HCT116 (cell line): ENCODE measurements around the gene TMEM54. TPM values are rescaled to one million over a fixed set of nuclear protein-coding genes. Genes with fewer than 3 reads are reported as not detected.

ENCODE experiments used
- ATAC-seq: fragments of 200-7000 bp; cut with Tn5 transposase; 2 replicates; pipeline ENCODE4 v1.9.1; 2020; ENCODE audit warnings: mild to moderate bottlenecking, moderate library complexity
- BruUV-seq: library from RNA; stranded (reverse); fragments of 400-500 nt; replicated peaks from 2 replicates; lab custom pipeline; 2021; lab: Mats Ljungman, UMichigan
- CTCF ChIA-PET: fragments of 300-600 bp; sonication (Branson Sonifier 250); formaldehyde crosslinking; loops from one replicate; lab custom pipeline; 2021; ENCODE audit warnings: antibody characterized with exemption; lab: Charles Lee
- POLR2A ChIA-PET: fragments of 300-600, 350-600 bp; sonication (Branson Sonifier 250); formaldehyde crosslinking; loops from one replicate; lab custom pipeline; 2021; ENCODE audit warnings: antibody characterized with exemption; lab: Charles Lee
- RAD21 ChIA-PET, 2 experiments: fragments of 300-600 bp; sonication (Branson Sonifier 250); formaldehyde crosslinking; loops; one replicate each; lab custom pipeline; 2023; ENCODE audit warnings: low total read pairs in 2 of 2; ENCODE audit not compliant: uncharacterized antibody in 2 of 2, unreplicated experiment in 2 of 2, low non-redundant PET in 1 of 2; lab: Charles Lee
- DNase-seq: peaks from one replicate; pipeline ENCODE4 v3.0.0-alpha.2; 2010; ENCODE audit warnings: low read depth, low spot score
- H2AFZ ChIP-seq: fragments of 200-600 bp; shearing (Covaris generic), sonication (generic); 2 replicates; pipeline ENCODE4 v1.6.1; 2017; ENCODE audit warnings: low read depth, mixed run types, mixed read lengths, antibody characterized with exemption, low read length; ENCODE audit not compliant: poor library complexity, severe bottlenecking
- H3K27ac ChIP-seq: 2 replicates; pipeline ENCODE4 v1.5.1; 2012; ENCODE audit warnings: low read depth, low read length
- H3K27me3 ChIP-seq: fragments of 200-600 bp; sonication (generic); 2 replicates; pipeline ENCODE4 v1.6.1; 2016; ENCODE audit warnings: mixed run types, low read length, mixed read lengths; ENCODE audit not compliant: insufficient read depth
- H3K36me3 ChIP-seq, 2 experiments: fragments of 200-500 bp in 1 of 2; fragments of 200-600 bp in 1 of 2; sonication (Bioruptor generic) in 1 of 2; sonication (generic) in 1 of 2; 2 replicates each; pipeline versions ENCODE4 v1.5.1 to v1.6.1; 2014 to 2016; ENCODE audit warnings: low read length in 2 of 2, inconsistent platforms in 1 of 2, mixed read lengths in 1 of 2, mixed run types in 1 of 2; ENCODE audit not compliant: insufficient read depth in 2 of 2, control insufficient read depth in 1 of 2
- H3K4me1 ChIP-seq, 2 experiments: fragments of 200-600 bp in 1 of 2; sonication (generic) in 1 of 2; 2 replicates each; pipeline versions ENCODE4 v1.5.1 to v1.6.1; 2012 to 2017; ENCODE audit warnings: low read length in 2 of 2, inconsistent platforms in 1 of 2, mild to moderate bottlenecking in 1 of 2, mixed read lengths in 1 of 2, mixed run types in 1 of 2, moderate library complexity in 1 of 2; ENCODE audit not compliant: insufficient read depth in 2 of 2, control insufficient read depth in 1 of 2
- H3K4me2 ChIP-seq: fragments of 200-600 bp; sonication (generic); 2 replicates; pipeline ENCODE4 v1.6.1; 2017; ENCODE audit warnings: mixed run types, low read length, mixed read lengths
- H3K4me3 ChIP-seq, 2 experiments: fragments of 200-600 bp in 1 of 2; sonication (generic) in 1 of 2; replicated peaks in 1 of 2; 2 replicates each; pipeline ENCODE4 v1.5.1; 2011 to 2016; ENCODE audit warnings: low read length in 2 of 2, control low read depth in 1 of 2, low read depth in 1 of 2, mild to moderate bottlenecking in 1 of 2, mixed read lengths in 1 of 2, mixed run types in 1 of 2
- H3K79me2 ChIP-seq: fragments of 200-600 bp; sonication (generic); 2 replicates; pipeline ENCODE4 v1.6.1; 2017; ENCODE audit warnings: mild to moderate bottlenecking, mixed run types, low read length, moderate library complexity, mixed read lengths; ENCODE audit not compliant: insufficient read depth
- H3K9ac ChIP-seq: fragments of 200-600 bp; sonication (generic); 2 replicates; pipeline ENCODE4 v1.6.1; 2016; ENCODE audit warnings: low read length, mixed read lengths
- H3K9me2 ChIP-seq: fragments of 200-600 bp; sonication (generic), shearing (Covaris generic); 2 replicates; pipeline ENCODE4 v1.6.1; 2017; ENCODE audit warnings: mixed run types, mild to moderate bottlenecking, moderate library complexity; ENCODE audit not compliant: insufficient read depth
- H3K9me3 ChIP-seq, 2 experiments: fragments of 200-500 bp in 1 of 2; fragments of 200-600 bp in 1 of 2; sonication (Bioruptor generic) in 1 of 2; sonication (generic) in 1 of 2; 2 replicates each; pipeline ENCODE4 v1.6.1; 2014 to 2017; ENCODE audit warnings: low read length in 2 of 2, mixed read lengths in 2 of 2, inconsistent platforms in 1 of 2, low read depth in 1 of 2, mild to moderate bottlenecking in 1 of 2, mixed run types in 1 of 2, moderate library complexity in 1 of 2; ENCODE audit not compliant: control insufficient read depth in 1 of 2, insufficient read depth in 1 of 2
- H4K20me1 ChIP-seq: fragments of 200-600 bp; sonication (generic), shearing (Covaris generic); 2 replicates; pipeline ENCODE4 v1.6.1; 2017; ENCODE audit warnings: mixed run types, mild to moderate bottlenecking, moderate library complexity; ENCODE audit not compliant: insufficient read depth
- CBX3 ChIP-seq: IDR thresholded peaks from 2 replicates; pipeline ENCODE4 v1.6.1; 2012; ENCODE audit warnings: low read depth
- CEBPB ChIP-seq: IDR thresholded peaks from 2 replicates; pipeline ENCODE4 v1.6.1; 2012; ENCODE audit warnings: low read depth
- CTCF ChIP-seq, 3 experiments: fragments of 200-600 bp in 1 of 3; sonication (generic) in 1 of 3; IDR thresholded peaks in 2 of 3; conservative IDR thresholded peaks in 1 of 3; 2 replicates each; pipeline ENCODE4 v1.5.1; 2012 to 2017; ENCODE audit warnings: low read depth in 2 of 3, low read length in 2 of 3, antibody characterized with exemption in 1 of 3, borderline replicate concordance in 1 of 3, control low read depth in 1 of 3, mild to moderate bottlenecking in 1 of 3, mixed read lengths in 1 of 3, mixed run types in 1 of 3, moderate library complexity in 1 of 3; ENCODE audit not compliant: insufficient read depth in 1 of 3
- ELF1 ChIP-seq: IDR thresholded peaks from 2 replicates; pipeline ENCODE4 v1.6.1; 2012; ENCODE audit warnings: low read depth, borderline replicate concordance
- EZH2 ChIP-seq: fragments of 200-600 bp; sonication (generic); IDR thresholded peaks from 2 replicates; pipeline ENCODE4 v1.6.1; 2017; ENCODE audit warnings: antibody characterized with exemption, mixed run types
- EZH2phosphoT487 ChIP-seq: fragments of 200-600 bp; IDR thresholded peaks from 2 replicates; pipeline ENCODE4 v1.6.1; 2018; ENCODE audit warnings: antibody characterized with exemption, borderline replicate concordance
- JUND ChIP-seq: IDR thresholded peaks from 2 replicates; pipeline ENCODE4 v1.6.1; 2012
- POLR2A ChIP-seq: IDR thresholded peaks from 2 replicates; pipeline ENCODE4 v1.7.0; 2011; ENCODE audit warnings: borderline replicate concordance; ENCODE audit not compliant: insufficient read depth, insufficient read length; ENCODE audit errors: extremely low read depth
- POLR2AphosphoS5 ChIP-seq: IDR thresholded peaks from 2 replicates; pipeline ENCODE4 v1.6.1; 2011; ENCODE audit warnings: mild to moderate bottlenecking, low read depth, low read length, moderate library complexity
- SIN3A ChIP-seq: IDR thresholded peaks from 2 replicates; pipeline ENCODE4 v1.6.1; 2012; ENCODE audit warnings: low read depth
- TCF7L2 ChIP-seq: IDR thresholded peaks from 2 replicates; pipeline ENCODE4 v1.7.0; 2011; ENCODE audit warnings: borderline replicate concordance, inconsistent platforms; ENCODE audit not compliant: insufficient read depth, insufficient read length; ENCODE audit errors: extremely low read depth
- ZFX ChIP-seq: fragments of 450-650 bp; IDR thresholded peaks from 2 replicates; pipeline ENCODE4 v1.6.1; 2017
- ZNF274 ChIP-seq: fragments of 200-500 bp; sonication (Bioruptor generic); IDR thresholded peaks from 2 replicates; pipeline ENCODE4 v1.6.1; 2014; ENCODE audit warnings: mild to moderate bottlenecking, low read depth, low read length, inconsistent platforms
- intact Hi-C: fragments of 100-400 bp; cut with micrococcal nuclease; formaldehyde crosslinking; loops from 2 replicates; pipeline ENCODE4 v1.10.0; 2022
- total RNA-seq: library from RNA; stranded (reverse); gene quantifications from one replicate; pipeline ENCODE4 v1.2.1, GENCODE V29; 2021; ENCODE audit not compliant: unreplicated experiment

The TMEM54 gene
- total RNA-seq, 1 experiment from 2014 or later = 121 TPM

GRCh38 chr1:32888134-32888533, 13.1 kb downstream of the TMEM54 start:
- RAD21 ChIA-PET = no interaction called here

More at GRCh38 chr1:32888134-32888533, 13.1 kb downstream of the TMEM54 start:
- no peaks in the 10 kb centered on the region for H3K36me3 ChIP-seq
- H3K79me2 ChIP-seq = no peaks in the 10 kb centered on the region
- peaks cover 0 to 6% of the 10 kb centered on the region in 2 experiments; a peak in 1 of 4 replicates for H3K4me1 ChIP-seq
- CTCF ChIA-PET = interaction anchor here (1.3 kb wide), 1 partner anchor 198 kb away, joined by 3 read pairs; no protein-coding TSS in a partner anchor
- ATAC-seq = no peak
- no peak overlapping the region for H3K4me3 ChIP-seq
- H3K9ac ChIP-seq = no peak overlapping the region
- no peak overlapping the region for H2AFZ ChIP-seq
- H3K27ac ChIP-seq = no peak overlapping the region
- H3K4me2 ChIP-seq = no peak overlapping the region
- POLR2A ChIA-PET = no interaction called here
- no TSS peak for BruUV-seq
- no peak for DNase-seq
- TF ChIP-seq EZH2 (no peak), TCF7L2 (no peak), POLR2A (no peak), CBX3 (no peak), ZFX (no peak), POLR2AphosphoS5 (no peak), JUND (no peak), ZNF274 (no peak), SIN3A (no peak), ELF1 (no peak), CTCF (IDR thresholded peaks at IDR 0.05 in 2 of 3, conservative IDR thresholded peaks at IDR 0.05 in 1 of 3; ENCODE audit: borderline replicate concordance in 1 of 3, insufficient read depth in 1 of 3, low read depth in 2 of 3, low read length in 2 of 3) (no peak), EZH2phosphoT487 (no peak), CEBPB (no peak)
- no peaks in the 10 kb centered on the region for H3K9me2 ChIP-seq
- H4K20me1 ChIP-seq = no peaks in the 10 kb centered on the region
- H3K9me3 ChIP-seq = no peaks in the 10 kb centered on the region
- intact Hi-C loops = no loop called here
- no peaks in the 10 kb centered on the region for H3K27me3 ChIP-seq
